Kidney epithelial cell (primary cell): ENCODE results near the gene CHDH. TPM values are rescaled to one million over a fixed set of nuclear protein-coding genes. Genes with fewer than 3 reads are reported as not detected.

Source experiments
- DNase-seq: peaks from one replicate; pipeline ENCODE4 v3.0.0-alpha.2; 2010; ENCODE audit warnings: low read depth
- H3K27me3 ChIP-seq: 2 replicates; pipeline ENCODE4 v1.6.0; 2011; ENCODE audit warnings: low read length; ENCODE audit not compliant: control insufficient read depth, insufficient read depth
- H3K36me3 ChIP-seq: 2 replicates; pipeline ENCODE4 v1.5.1; 2011; ENCODE audit warnings: low read length; ENCODE audit not compliant: control insufficient read depth, insufficient read depth
- H3K4me3 ChIP-seq: 2 replicates; pipeline ENCODE4 v1.5.1; 2011; ENCODE audit warnings: low read depth, mild to moderate bottlenecking, control low read depth, low read length
- total RNA-seq: library from RNA; depleted of rRNA; stranded (reverse); fragments of >200 nt; gene quantifications from 2 replicates; pipeline ENCODE4 v1.2.3, GENCODE V29; 2015
- TF ChIP-seq, protein P1 (sequence below): IDR thresholded peaks from 2 replicates; pipeline ENCODE4 v1.5.1; 2011; ENCODE audit warnings: mild to moderate bottlenecking, moderate library complexity, low read length, control low read depth, inconsistent platforms; ENCODE audit not compliant: insufficient read depth, poor library complexity, severe bottlenecking

Gene CHDH
- total RNA-seq, 1 donor from 2014 or later, result 3.3 TPM

DNA sequence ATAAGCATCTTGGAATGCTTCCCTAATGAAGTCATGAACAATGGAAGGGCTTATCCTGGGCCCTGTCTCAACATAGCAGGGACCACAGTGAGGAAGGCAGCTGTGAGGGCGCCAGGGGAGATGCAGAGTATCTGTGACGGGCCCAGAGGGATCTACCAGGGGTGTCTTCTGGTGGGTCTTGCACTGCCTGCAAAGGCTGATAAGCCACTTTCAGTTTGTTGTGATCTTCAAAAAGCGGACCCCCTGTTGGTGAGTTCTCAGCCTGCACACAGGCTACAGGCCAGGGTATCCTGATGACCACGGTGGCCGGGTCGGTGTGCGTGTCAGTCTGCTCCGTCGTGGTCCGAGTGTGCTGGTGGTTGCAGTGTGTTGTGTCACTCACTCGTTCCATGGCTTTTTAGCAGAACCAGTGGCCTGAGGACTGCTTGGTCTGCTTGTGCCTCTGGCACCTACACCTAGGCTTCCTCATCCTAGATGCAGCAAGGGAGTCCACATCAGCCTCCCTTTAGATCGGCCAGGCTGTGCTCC is 46.8 kb downstream of the CHDH start:
- TF ChIP-seq, protein P1, sequence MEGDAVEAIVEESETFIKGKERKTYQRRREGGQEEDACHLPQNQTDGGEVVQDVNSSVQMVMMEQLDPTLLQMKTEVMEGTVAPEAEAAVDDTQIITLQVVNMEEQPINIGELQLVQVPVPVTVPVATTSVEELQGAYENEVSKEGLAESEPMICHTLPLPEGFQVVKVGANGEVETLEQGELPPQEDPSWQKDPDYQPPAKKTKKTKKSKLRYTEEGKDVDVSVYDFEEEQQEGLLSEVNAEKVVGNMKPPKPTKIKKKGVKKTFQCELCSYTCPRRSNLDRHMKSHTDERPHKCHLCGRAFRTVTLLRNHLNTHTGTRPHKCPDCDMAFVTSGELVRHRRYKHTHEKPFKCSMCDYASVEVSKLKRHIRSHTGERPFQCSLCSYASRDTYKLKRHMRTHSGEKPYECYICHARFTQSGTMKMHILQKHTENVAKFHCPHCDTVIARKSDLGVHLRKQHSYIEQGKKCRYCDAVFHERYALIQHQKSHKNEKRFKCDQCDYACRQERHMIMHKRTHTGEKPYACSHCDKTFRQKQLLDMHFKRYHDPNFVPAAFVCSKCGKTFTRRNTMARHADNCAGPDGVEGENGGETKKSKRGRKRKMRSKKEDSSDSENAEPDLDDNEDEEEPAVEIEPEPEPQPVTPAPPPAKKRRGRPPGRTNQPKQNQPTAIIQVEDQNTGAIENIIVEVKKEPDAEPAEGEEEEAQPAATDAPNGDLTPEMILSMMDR, result no peak
- DNase-seq, result no peak

DNA sequence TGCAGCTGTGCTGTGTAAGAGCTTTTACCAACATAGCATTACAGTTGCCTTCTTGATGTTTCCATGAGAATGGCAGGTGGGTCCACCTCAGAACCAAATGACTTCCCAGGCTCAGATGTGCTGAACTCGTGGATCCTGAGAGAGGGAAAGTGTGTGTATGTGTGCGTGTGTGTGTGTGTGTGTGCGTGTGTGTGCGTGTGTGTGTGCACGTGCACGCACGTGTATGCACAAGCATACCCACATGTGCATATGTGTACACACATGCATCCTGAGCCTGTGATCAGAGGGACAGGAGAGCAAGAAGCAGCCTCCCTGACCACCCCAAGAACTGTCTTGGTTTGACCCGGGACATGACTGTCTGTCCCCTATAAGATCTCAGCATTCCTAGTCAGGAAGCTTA is 48.1 kb downstream of the CHDH start:
- DNase-seq, result no peak
- no peaks in the 10 kb centered on the region for H3K27me3 ChIP-seq
- TF ChIP-seq, protein P1, result no peak

More for the DNA sequence above, 46.8 kb downstream of the CHDH start:
- Histone ChIP-seq H3K27me3 (no peaks in the 10 kb centered on the region), H3K36me3 (no peaks in the 10 kb centered on the region), H3K4me3 (no peak overlapping the region)

DNA sequence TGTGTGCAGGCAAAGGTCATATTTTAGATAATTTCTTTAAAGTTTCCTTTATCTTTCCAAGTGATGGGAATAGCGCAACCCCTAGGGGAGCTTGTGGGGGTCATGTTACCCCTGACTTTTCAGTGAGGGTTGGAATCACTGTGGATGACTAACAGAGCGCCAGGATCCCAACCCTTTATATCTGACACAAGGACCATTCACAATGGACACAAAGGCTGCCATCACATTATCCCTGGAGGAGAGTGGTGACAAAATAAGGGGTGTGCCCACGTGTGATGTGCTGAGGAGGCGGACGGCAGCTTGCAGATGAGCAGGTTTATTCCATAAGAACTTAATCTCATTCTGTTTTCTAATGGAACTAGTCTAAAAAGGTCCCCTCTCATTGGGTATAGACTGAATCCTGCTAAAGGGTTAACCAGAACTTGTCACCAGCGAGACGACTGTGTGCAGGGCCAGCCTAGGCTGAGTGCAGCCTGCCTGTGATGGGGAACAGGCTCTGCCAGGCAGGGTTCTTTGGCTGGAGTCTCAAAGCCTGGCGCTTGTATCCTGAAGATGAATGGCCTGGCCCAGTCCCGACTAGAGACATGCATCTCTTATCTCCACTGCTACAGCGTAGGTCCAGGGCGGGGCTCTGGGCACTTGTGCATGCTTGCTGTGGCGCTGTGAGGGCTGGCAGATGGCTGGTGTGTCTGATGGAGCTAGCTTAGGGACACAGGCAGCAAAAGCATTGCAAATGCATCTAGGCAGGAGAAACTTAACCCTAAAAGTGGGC is 50.2 kb downstream of the CHDH start:
- H3K4me3 ChIP-seq, result no peak overlapping the region
- H3K27me3 ChIP-seq, result no peaks in the 10 kb centered on the region
- DNase-seq, result no peak
- TF ChIP-seq, protein P1, result no peak
- no peaks in the 10 kb centered on the region for H3K36me3 ChIP-seq

More for the DNA sequence above, 48.1 kb downstream of the CHDH start:
- Histone ChIP-seq H3K4me3 (no peak overlapping the region), H3K36me3 (no peaks in the 10 kb centered on the region)

DNA sequence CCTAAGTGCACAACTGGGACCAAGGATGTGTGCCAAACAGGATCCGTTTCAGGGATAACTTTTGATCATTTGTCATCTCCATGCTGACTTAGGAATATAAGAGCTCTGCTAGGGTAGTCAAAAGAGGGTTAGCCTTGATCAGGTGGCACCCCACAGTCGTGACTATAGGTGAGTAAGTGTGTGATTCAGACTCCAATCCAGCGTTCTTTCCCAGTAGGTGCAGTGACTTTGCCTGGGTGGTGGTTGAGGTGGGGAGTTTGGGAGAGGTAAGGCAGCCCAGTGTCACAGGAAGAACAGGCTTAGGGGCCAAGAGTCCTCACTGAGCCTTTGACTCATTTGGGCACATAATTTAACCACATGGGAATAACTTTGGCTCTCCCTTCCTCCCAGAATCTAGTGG is 51.0 kb downstream of the CHDH start:
- no peak for DNase-seq
- Histone ChIP-seq H3K36me3 (no peaks in the 10 kb centered on the region), H3K27me3 (no peaks in the 10 kb centered on the region), H3K4me3 (no peak overlapping the region)
- TF ChIP-seq, protein P1, result no peak

DNA sequence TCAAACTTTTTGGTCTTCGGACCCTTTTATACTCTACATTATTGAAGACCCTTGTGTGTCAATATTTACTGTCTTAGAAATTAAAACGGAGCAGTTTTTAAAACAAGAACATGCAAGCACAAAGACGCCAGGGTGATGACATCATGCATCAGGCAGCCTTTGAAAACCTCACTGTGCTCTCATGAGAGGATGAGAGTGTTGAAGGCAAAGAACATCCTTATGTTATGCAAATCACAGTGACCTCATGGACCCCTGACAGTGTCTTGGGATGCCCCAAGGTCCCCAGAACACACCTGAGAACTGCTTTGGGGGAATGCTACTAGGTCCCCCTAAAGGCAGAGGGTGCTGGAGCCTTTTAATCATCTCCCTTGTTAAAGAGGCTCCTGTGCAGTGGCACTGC is 51.6 kb downstream of the CHDH start:
- no peak for DNase-seq
- H3K27me3 ChIP-seq, result no peaks in the 10 kb centered on the region
- TF ChIP-seq, protein P1, result no peak
- H3K36me3 ChIP-seq, result no peaks in the 10 kb centered on the region
- H3K4me3 ChIP-seq, result no peak overlapping the region
